ENCODE data around the gene SLC22A1.

The SLC22A1 gene

DNA sequence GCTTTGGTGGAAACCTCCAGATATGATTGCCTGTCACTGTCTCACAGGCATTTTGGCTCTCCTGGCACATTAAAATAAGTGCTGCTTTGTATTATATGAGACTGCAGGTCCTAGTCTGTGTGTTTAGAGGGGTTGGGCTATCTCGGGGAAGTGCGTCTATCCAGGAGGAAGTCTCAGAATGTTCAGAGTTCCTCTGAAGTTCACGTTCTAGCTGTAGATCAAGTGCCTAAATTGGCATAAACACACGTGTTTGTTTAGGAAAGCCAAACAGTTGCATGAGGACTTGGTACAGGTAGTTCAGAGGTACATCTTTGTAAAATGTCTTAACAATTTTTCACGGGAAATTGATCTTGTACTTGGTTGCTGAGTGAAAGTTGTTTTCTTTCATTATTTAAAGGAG, 36.4 kb upstream of the SLC22A1 start:
- TF ChIP-seq ZNF169 (tag by site-specific recombination; IDR thresholded peaks at IDR 0.05) = no peak
- TF ChIP-seq ZNF830 (tag by site-specific recombination; IDR thresholded peaks at IDR 0.05; ENCODE audit: low read depth) = no peak
- no peak for TF ChIP-seq PRDM1 (tag by site-specific recombination; IDR thresholded peaks at IDR 0.05)
- TF ChIP-seq, protein P1, sequence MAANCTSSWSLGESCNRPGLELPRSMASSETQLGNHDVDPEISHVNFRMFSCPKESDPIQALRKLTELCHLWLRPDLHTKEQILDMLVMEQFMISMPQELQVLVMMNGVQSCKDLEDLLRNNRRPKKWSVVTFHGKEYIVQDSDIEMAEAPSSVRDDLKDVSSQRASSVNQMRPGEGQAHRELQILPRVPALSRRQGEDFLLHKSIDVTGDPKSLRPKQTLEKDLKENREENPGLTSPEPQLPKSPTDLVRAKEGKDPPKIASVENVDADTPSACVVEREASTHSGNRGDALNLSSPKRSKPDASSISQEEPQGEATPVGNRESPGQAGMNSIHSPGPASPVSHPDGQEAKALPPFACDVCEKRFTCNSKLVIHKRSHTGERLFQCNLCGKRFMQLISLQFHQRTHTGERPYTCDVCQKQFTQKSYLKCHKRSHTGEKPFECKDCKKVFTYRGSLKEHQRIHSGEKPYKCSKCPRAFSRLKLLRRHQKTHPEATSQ (tag by site-specific recombination; IDR thresholded peaks at IDR 0.05) = no peak
- TF ChIP-seq ZBTB26 (tag by site-specific recombination; optimal IDR thresholded peaks at IDR 0.05) = no peak
- no peak for TF ChIP-seq ZSCAN18 (tag by site-specific recombination; IDR thresholded peaks at IDR 0.05)
- no peak for TF ChIP-seq ZFP41 (tag by site-specific recombination; IDR thresholded peaks at IDR 0.05; ENCODE audit: borderline replicate concordance)
- no peak for TF ChIP-seq REST (tag by site-specific recombination; IDR thresholded peaks at IDR 0.05)
- TF ChIP-seq KLF7 (tag by site-specific recombination; IDR thresholded peaks at IDR 0.05; ENCODE audit: borderline replicate concordance) = no peak
- no peak for TF ChIP-seq ZNF391 (tag by site-specific recombination; IDR thresholded peaks at IDR 0.05; ENCODE audit: borderline replicate concordance, low read depth)
- no peak for TF ChIP-seq YY2 (tag by site-specific recombination; IDR thresholded peaks at IDR 0.05)
- Histone ChIP-seq H3K4me3 (ENCODE audit: low read depth, low read length) (no peak overlapping the region), H3K4me1 (ENCODE audit: control insufficient read depth, insufficient read depth, low read length) (no peaks in the 10 kb centered on the region), H3K36me3 (ENCODE audit: control insufficient read depth in 2 of 2, insufficient read depth in 1 of 2, low read length in 2 of 2) (peaks cover 10 to 97% of the 10 kb centered on the region in 2 experiments; a peak in 2 of 3 replicates), H3K27ac (ENCODE audit: extremely low read depth, low read depth, low read length) (no peak overlapping the region), H3K9me3 (ENCODE audit: control insufficient read depth, insufficient read depth, low read depth, low read length) (no peaks in the 10 kb centered on the region)
- CTCF ChIA-PET = no interaction called here
- POLR2A ChIA-PET = no interaction called here

- H3K27ac ChIP-seq (ENCODE audit: extremely low read depth, low read depth, low read length) = no peak overlapping the region
- H3K4me1 ChIP-seq (ENCODE audit: control insufficient read depth, insufficient read depth, low read length) = no peaks in the 10 kb centered on the region
- no peak overlapping the region for H3K4me3 ChIP-seq (ENCODE audit: low read depth, low read length)
- CTCF ChIA-PET = interaction anchor here (0.6 to 4.2 kb wide), 5 partner anchors 52 to 518 kb away, joined by 3 to 44 read pairs (median 4); no protein-coding TSS in a partner anchor
- POLR2A ChIA-PET = no interaction called here
- peaks cover 10 to 98% of the 10 kb centered on the region in 2 experiments; a peak in 2 of 3 replicates for H3K36me3 ChIP-seq (ENCODE audit: control insufficient read depth in 2 of 2, insufficient read depth in 1 of 2, low read length in 2 of 2)
- no peaks in the 10 kb centered on the region for H3K9me3 ChIP-seq (ENCODE audit: control insufficient read depth, insufficient read depth, low read depth, low read length)
- TF ChIP-seq SP2 (tag by site-specific recombination; IDR thresholded peaks at IDR 0.05) (no peak), ZFP41 (tag by site-specific recombination; IDR thresholded peaks at IDR 0.05; ENCODE audit: borderline replicate concordance) (no peak), ZNF155 (tag by site-specific recombination; IDR thresholded peaks at IDR 0.05) (no peak), ZNF133 (tag by site-specific recombination; IDR thresholded peaks at IDR 0.05) (no peak), BCL11A (tag by site-specific recombination; IDR thresholded peaks at IDR 0.05; ENCODE audit: low read depth) (no peak), ZNF629 (tag by site-specific recombination; IDR thresholded peaks at IDR 0.05) (no peak), ZNF239 (tag by site-specific recombination; IDR thresholded peaks at IDR 0.05) (no peak), ZFP37 (tag by site-specific recombination; IDR thresholded peaks at IDR 0.05) (no peak), ZNF426 (tag by site-specific recombination; IDR thresholded peaks at IDR 0.05) (no peak)
- TF ChIP-seq, protein P2, sequence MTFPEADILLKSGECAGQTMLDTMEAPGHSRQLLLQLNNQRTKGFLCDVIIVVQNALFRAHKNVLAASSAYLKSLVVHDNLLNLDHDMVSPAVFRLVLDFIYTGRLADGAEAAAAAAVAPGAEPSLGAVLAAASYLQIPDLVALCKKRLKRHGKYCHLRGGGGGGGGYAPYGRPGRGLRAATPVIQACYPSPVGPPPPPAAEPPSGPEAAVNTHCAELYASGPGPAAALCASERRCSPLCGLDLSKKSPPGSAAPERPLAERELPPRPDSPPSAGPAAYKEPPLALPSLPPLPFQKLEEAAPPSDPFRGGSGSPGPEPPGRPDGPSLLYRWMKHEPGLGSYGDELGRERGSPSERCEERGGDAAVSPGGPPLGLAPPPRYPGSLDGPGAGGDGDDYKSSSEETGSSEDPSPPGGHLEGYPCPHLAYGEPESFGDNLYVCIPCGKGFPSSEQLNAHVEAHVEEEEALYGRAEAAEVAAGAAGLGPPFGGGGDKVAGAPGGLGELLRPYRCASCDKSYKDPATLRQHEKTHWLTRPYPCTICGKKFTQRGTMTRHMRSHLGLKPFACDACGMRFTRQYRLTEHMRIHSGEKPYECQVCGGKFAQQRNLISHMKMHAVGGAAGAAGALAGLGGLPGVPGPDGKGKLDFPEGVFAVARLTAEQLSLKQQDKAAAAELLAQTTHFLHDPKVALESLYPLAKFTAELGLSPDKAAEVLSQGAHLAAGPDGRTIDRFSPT (tag by site-specific recombination; IDR thresholded peaks at IDR 0.05) = no peak
- TF ChIP-seq, protein P3, sequence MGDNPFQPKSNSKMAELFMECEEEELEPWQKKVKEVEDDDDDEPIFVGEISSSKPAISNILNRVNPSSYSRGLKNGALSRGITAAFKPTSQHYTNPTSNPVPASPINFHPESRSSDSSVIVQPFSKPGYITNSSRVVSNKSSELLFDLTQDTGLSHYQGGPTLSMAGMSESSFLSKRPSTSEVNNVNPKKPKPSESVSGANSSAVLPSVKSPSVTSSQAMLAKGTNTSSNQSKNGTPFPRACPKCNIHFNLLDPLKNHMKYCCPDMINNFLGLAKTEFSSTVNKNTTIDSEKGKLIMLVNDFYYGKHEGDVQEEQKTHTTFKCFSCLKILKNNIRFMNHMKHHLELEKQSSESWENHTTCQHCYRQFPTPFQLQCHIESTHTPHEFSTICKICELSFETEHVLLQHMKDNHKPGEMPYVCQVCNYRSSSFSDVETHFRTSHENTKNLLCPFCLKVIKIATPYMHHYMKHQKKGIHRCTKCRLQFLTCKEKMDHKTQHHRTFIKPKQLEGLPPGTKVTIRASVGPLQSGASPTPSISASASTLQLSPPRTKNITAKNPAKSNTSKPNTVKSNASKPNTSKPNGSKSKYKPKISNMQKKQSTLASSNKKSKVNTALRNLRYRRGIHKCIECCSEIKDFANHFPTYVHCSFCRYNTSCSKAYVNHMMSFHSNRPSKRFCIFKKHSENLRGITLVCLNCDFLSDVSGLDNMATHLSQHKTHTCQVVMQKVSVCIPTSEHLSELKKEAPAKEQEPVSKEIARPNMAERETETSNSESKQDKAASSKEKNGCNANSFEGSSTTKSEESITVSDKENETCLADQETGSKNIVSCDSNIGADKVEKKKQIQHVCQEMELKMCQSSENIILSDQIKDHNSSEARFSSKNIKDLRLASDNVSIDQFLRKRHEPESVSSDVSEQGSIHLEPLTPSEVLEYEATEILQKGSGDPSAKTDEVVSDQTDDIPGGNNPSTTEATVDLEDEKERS (tag by site-specific recombination; IDR thresholded peaks at IDR 0.05) = no peak
Measured at GRCh38 chr6:160085713-160086505, 35.7 kb upstream of the SLC22A1 start.
